ENCODE measurements around the gene PDGFB.

Gene PDGFB

DNA sequence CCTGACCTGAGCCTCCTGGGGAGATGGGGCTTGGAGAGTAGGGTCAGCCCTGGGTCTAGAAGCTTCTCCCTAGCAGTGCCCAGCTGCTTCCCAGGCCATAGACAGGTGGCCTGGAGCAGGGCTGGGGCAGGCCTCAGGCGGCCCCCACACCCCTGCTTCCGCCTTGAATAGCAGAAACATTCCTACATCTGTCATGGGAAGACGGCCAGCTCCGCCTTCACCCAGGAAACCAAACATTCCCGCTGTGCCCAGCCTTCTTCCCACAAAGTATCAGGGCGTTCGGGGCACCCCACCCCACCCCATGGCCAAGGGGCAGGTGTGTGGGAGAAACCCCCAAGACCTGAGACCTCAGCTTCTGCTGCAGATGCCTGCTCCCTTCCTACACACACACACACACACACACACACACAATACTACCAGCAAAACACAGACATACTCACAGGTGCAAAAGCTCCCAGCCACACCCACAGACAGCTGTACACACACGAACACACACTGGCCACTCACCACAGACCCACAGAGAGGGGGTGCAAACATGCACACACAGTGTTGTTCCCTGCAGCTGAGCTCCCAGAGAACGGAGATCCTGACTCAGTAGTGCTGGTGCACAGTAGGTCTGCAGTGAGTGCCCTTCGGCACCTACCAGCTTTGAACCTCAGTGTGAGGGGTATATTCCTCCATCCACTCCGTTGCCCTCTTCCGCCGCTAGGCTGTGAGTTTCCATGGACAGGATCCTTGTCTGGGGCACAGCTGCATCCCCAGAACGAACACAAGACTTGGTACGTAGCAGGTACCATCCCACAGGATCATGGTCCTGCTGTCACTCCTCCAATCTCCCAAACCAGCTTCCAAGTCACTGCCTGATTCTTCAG is 37.4 kb downstream of the PDGFB start:
- TF ChIP-seq EZH2 (optimal IDR thresholded peaks at IDR 0.05; ENCODE audit: low read depth, low read length) (no peak), EZH2phosphoT487 (IDR thresholded peaks at IDR 0.05; ENCODE audit: low read length) (no peak)
- TF ChIP-seq, protein P1, sequence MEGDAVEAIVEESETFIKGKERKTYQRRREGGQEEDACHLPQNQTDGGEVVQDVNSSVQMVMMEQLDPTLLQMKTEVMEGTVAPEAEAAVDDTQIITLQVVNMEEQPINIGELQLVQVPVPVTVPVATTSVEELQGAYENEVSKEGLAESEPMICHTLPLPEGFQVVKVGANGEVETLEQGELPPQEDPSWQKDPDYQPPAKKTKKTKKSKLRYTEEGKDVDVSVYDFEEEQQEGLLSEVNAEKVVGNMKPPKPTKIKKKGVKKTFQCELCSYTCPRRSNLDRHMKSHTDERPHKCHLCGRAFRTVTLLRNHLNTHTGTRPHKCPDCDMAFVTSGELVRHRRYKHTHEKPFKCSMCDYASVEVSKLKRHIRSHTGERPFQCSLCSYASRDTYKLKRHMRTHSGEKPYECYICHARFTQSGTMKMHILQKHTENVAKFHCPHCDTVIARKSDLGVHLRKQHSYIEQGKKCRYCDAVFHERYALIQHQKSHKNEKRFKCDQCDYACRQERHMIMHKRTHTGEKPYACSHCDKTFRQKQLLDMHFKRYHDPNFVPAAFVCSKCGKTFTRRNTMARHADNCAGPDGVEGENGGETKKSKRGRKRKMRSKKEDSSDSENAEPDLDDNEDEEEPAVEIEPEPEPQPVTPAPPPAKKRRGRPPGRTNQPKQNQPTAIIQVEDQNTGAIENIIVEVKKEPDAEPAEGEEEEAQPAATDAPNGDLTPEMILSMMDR (IDR thresholded peaks at IDR 0.05; ENCODE audit: low read length): no peak
- Histone ChIP-seq H3K4me2 (ENCODE audit: low read depth, low read length) (no peak overlapping the region), H3K79me2 (ENCODE audit: low read length) (no peaks in the 10 kb centered on the region), H2AFZ (ENCODE audit: low read length) (no peak overlapping the region), H3K36me3 (replicated peaks; ENCODE audit: insufficient read depth, low read length) (no peaks in the 10 kb centered on the region), H3K9me2 (replicated peaks; ENCODE audit: insufficient read depth, low read length) (no peaks in the 10 kb centered on the region), H3K27ac (ENCODE audit: low read length) (no peak overlapping the region), H3F3A (ENCODE audit: insufficient read depth, low read length) (no peaks in the 10 kb centered on the region), H4K20me1 (ENCODE audit: insufficient read depth, low read length) (no peaks in the 10 kb centered on the region), H3K9ac (ENCODE audit: low read length) (no peak overlapping the region), H3K4me1 (ENCODE audit: low read length) (no peaks in the 10 kb centered on the region), H3K9me3 (replicated peaks; ENCODE audit: insufficient read depth, low read length) (no peaks in the 10 kb centered on the region), H3K27me3 (replicated peaks; ENCODE audit: insufficient read depth, low read length) (no peaks in the 10 kb centered on the region), H3K4me3 (ENCODE audit: low read length) (no peak overlapping the region)
- no peak for DNase-seq

DNA sequence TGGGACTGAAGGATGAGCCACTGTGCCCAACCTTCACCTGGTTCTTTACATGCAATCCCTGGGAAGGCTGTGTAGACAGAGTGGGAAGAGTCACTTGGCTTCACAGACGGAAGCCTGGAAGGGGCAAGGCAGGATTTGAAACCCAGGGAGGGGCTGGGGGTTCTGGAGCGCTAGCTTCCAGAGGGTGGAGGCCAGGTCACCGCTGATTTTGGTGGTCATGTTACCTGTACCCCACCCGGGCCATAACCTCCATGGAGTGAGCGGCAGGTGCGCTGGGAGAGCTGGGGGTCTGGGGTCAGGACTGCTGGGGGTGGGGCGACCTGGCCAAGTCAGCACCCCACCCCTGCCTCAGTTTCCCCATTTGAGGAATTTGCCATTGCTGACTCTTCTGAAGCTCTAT is 38.3 kb downstream of the PDGFB start:
- no peaks in the 10 kb centered on the region for H3F3A ChIP-seq (ENCODE audit: insufficient read depth, low read length)
- H3K9me2 ChIP-seq (replicated peaks; ENCODE audit: insufficient read depth, low read length): no peaks in the 10 kb centered on the region
- H3K79me2 ChIP-seq (ENCODE audit: low read length): no peaks in the 10 kb centered on the region
- TF ChIP-seq EZH2 (optimal IDR thresholded peaks at IDR 0.05; ENCODE audit: low read depth, low read length) (no peak), EZH2phosphoT487 (IDR thresholded peaks at IDR 0.05; ENCODE audit: low read length) (no peak)
- TF ChIP-seq, protein P1 (IDR thresholded peaks at IDR 0.05; ENCODE audit: low read length): no peak
- H3K27ac ChIP-seq (ENCODE audit: low read length): no peak overlapping the region
- H3K9me3 ChIP-seq (replicated peaks; ENCODE audit: insufficient read depth, low read length): no peaks in the 10 kb centered on the region
- no peaks in the 10 kb centered on the region for H3K36me3 ChIP-seq (replicated peaks; ENCODE audit: insufficient read depth, low read length)
- H3K4me3 ChIP-seq (ENCODE audit: low read length): no peak overlapping the region
- no peak overlapping the region for H3K9ac ChIP-seq (ENCODE audit: low read length)
- no peaks in the 10 kb centered on the region for H3K27me3 ChIP-seq (replicated peaks; ENCODE audit: insufficient read depth, low read length)
- no peak overlapping the region for H3K4me2 ChIP-seq (ENCODE audit: low read depth, low read length)
- H2AFZ ChIP-seq (ENCODE audit: low read length): no peak overlapping the region
- H3K4me1 ChIP-seq (ENCODE audit: low read length): no peaks in the 10 kb centered on the region
- H4K20me1 ChIP-seq (ENCODE audit: insufficient read depth, low read length): no peaks in the 10 kb centered on the region
- no peak for DNase-seq

DNA sequence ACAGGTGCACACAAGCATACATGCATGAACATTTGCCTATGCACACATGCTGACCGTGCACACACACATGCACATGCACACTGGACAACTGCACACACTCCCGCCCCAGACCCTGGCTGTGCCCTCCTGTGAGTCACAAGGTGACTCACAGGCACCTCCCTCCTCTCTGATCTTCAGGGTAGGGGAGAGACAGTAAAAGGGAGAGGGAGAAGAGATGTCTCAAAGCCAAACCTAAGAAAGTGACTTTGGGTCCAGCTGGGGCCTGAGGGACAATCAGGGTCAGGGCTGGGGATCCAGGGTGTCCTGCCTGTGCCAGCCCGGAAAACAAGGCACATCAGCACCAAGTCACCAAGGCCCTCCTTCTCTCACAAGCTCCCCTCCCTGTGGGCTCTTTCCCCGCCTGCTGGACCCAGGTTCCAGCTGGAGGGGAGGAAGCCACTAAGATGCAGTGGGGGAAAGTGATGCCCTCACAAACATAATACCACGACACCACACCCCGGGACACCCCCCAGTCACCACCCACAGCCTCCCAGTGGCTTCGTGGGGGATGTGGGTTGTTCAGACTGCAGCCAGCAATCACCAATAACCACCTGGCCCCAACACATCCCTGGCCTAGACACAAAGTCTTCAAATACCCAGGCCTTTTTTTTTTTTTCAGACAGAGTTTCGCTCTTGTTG is 39.3 kb downstream of the PDGFB start:
- Histone ChIP-seq H3K27ac (ENCODE audit: low read length) (no peak overlapping the region), H2AFZ (ENCODE audit: low read length) (no peak overlapping the region), H3K4me1 (ENCODE audit: low read length) (no peaks in the 10 kb centered on the region), H3K79me2 (ENCODE audit: low read length) (no peaks in the 10 kb centered on the region), H3K9me2 (replicated peaks; ENCODE audit: insufficient read depth, low read length) (no peaks in the 10 kb centered on the region), H3K9ac (ENCODE audit: low read length) (no peak overlapping the region), H3K27me3 (replicated peaks; ENCODE audit: insufficient read depth, low read length) (no peaks in the 10 kb centered on the region), H4K20me1 (ENCODE audit: insufficient read depth, low read length) (no peaks in the 10 kb centered on the region), H3K4me3 (ENCODE audit: low read length) (no peak overlapping the region), H3F3A (ENCODE audit: insufficient read depth, low read length) (no peaks in the 10 kb centered on the region), H3K36me3 (replicated peaks; ENCODE audit: insufficient read depth, low read length) (no peaks in the 10 kb centered on the region), H3K4me2 (ENCODE audit: low read depth, low read length) (no peak overlapping the region), H3K9me3 (replicated peaks; ENCODE audit: insufficient read depth, low read length) (no peaks in the 10 kb centered on the region)
- DNase-seq: no peak
- no peak for TF ChIP-seq EZH2phosphoT487 (IDR thresholded peaks at IDR 0.05; ENCODE audit: low read length)
- no peak for TF ChIP-seq EZH2 (optimal IDR thresholded peaks at IDR 0.05; ENCODE audit: low read depth, low read length)
- TF ChIP-seq, protein P1 (IDR thresholded peaks at IDR 0.05; ENCODE audit: low read length): no peak

Measured in MM.1S (cell line).